GM10266 (cell line): ENCODE measurements around the gene CRYBB1.

Experiments used
- DNase-seq: peaks from one replicate; pipeline ENCODE4 v3.0.0; 2012; ENCODE audit errors: extremely low spot score
- CTCF ChIP-seq: IDR thresholded peaks from 2 replicates; pipeline ENCODE4 v1.5.1; 2012; ENCODE audit warnings: mild to moderate bottlenecking, low read depth; ENCODE audit not compliant: control insufficient read depth, insufficient read depth; ENCODE audit errors: missing control alignments

CRYBB1 gene

DNA sequence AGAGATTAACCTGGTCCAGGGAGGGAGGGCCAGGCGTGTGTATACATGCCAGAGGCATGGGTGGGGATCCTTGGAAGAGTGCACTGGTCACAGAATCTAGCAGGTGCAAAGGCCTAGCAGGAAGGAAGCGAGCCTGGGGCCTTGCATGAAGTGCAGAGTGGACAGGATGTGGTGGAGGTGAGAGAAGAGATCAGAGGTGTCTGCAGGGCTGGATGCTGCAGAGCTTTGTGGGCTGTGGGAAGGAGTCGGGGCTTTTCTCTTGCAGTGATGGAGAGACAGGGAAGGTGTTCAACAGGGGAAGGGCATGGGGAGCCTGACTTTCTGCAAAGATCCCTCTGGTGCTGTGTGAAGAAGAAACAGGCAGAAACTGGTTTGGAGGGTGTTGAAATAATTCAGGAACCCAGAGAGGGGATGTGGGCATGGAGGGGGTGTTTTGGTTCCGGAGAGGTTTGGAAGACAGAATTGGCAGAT is 25.4 kb downstream of the CRYBB1 start:
- DNase-seq, result peak; percentile 61
- no peak for TF ChIP-seq CTCF

DNA sequence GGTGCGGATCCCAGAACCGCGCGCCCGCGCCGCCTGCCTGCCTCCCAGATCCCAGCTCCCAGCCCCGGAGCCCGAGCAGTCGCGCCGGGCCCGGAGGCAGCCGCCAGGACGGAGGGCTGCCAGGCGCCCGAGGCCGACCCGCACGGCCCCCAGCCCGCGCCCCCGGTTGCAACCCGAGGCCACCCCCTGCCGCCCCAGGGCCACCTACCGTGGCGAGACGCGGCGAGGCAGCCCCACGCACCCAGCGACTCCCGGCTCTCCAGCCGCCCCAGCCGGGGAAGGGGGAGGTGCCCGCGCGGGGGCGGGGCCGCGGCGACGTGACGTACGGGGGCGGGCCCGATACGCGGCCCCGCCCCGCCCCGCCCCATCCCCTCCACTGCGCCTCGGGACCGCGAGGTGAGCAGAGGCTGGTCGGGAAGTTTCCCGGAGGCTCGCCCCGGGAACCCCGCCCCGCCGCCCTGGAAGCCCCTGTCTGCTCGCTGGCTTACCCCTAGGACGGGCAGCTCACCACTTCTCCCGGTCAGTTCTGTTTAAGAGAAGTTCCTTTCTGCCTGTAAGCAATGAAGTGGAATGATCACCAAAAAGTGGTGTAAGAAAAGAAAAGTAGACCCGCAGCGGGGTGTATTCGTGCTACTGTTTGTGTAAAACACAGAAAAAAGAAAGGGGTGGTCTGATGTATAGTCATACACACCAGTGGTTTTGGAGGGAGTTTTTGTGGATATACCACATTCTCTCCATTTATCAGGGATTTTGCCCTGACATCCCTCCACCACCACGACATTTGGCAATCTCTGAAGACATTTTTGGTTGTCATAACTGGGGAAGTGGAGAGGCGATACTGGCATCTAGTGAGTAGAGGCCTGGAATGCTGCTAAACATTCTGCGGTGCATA is 27.7 kb downstream of the CRYBB1 start, which contains the start of gene TPST2:
Gene TPST2, minus strand, starts transcription at position 288 of the 892 bp plus-strand sequence. CDS start 48,502 bp downstream, outside the sequence.
- TF ChIP-seq CTCF, result no peak
- peak; percentile 94 for DNase-seq

DNA sequence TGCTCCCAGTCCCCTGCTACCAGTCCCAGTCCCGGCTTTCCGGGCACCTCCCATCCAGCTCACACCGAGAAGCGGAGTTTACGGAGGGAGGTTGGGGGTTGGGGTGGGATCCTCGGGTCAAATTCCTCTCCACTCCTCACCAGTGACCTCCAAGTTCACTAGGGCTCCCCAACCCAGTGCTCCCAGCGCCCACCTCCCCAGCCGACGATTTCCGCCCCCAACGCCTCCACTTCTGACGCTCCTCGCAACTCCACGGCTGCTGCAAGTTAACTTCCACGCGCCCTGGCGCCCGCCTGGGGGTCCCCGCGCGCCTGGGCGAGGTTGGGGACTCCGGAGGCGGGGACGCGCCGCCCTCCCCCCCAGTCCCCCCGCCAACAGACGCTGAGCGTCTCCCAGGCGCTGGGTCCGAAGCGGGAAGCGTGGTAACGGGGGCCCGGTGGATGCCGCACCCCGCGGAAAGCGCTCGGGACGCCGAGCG is 28.4 kb downstream of the CRYBB1 start:
- no peak for TF ChIP-seq CTCF
- peak; percentile 43 for DNase-seq

DNA sequence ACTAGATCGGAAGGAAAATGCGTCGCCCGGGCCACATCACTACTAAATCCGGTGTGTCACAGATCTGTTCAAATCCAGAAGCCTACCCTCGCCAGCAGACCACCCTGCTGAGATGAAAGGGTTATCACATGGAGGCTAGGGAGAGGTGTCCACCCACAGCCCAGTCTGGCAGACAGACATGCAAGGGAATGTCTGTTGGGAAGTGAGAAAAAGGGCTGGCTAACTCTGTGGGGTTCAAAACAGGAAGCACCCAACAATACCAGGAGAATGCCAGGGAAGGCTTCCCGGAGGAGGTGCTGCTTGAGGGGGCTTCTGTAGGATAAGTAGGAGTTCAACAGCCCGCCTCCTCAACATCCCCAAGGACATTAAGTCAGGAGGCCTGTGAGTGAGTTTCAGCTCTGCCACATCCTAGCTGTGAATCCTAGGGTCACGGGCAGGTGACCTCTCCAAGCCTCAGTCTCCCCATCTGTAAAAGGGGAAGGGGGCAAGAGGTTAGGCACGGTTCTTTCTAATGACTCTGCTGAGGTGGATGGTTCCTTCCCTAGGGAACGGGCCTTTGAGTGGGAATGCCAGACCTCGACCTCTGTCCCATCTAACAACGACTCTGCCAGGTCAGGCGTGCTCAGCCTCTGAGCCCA is 29.0 kb downstream of the CRYBB1 start:
- TF ChIP-seq CTCF, result no peak
- no peak for DNase-seq

- DNase-seq, result no peak
- TF ChIP-seq CTCF, result no peak
Measured at GRCh38 chr22:26587991-26588613, 29.7 kb downstream of the CRYBB1 start.

- DNase-seq, result no peak
- no peak for TF ChIP-seq CTCF
Measured at GRCh38 chr22:26586556-26587325, 31.1 kb downstream of the CRYBB1 start.
